NCI-H82 treated with DMSO at 0.1 percent for 48 hours (cell line): ENCODE results near the gene AP2B1.
"Not testable (repeated sequence)": the region's sequence is repeated elsewhere in the genome, so short reads cannot be mapped to it uniquely, and the experiment has no call there.

Experiments
- DNase-seq: peaks from one replicate; lab custom pipeline; 2025; ENCODE audit not compliant: unreplicated experiment; lab: John Stamatoyannopoulos, UW

The AP2B1 gene

GRCh38 chr17:35745749-35746320, 158.7 kb downstream of the AP2B1 start:
- DNase-seq: no peak

DNA sequence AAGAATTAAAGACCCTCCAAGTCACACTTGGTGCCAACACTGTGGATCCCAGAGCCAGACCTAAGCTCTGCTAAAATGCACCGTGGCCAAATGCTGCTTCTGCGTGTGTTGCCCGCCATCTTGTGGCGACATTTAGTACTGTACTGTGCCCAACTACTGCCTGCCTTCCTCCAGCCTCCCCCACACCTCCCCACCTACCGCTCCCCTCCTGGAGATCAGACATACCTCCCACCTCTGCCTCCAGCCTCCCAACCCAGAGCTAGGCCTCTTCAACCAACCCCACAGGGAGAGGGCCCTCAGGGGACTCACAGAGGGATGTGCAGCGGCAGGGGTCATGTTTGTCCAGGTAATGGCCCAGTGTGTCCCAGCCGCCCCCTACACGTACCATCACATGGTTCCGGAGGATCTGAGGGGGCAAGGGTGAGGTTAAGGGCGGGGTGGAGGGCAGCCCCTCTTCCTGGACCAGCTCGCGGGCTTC, 160.5 kb downstream of the AP2B1 start:
- peak; percentile 65 for DNase-seq

DNA sequence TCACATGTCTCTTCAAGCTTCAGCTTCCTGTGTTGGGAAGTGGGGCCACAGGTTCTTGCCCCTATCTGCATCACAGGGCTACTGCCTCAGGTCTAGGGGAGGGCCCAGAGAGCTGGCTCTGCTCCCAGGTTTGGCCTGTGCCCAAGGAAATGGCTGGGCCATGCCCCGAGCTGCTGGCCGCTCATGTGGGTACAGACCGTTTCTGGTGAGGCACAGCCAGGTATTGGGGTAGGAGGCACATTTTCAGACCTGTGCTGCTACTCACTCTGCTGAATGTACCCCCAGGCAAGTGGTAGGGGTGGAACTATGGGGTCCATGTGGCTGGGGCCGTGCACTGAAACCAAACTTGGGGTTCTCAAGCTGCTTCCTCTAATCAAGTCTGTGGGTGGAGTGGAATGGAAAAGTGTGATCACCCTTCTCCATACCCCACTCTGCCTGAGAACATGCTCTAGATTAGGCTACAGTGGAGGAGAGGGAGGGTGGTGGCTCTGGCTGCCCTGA, 161.3 kb downstream of the AP2B1 start:
- DNase-seq: no peak

DNA sequence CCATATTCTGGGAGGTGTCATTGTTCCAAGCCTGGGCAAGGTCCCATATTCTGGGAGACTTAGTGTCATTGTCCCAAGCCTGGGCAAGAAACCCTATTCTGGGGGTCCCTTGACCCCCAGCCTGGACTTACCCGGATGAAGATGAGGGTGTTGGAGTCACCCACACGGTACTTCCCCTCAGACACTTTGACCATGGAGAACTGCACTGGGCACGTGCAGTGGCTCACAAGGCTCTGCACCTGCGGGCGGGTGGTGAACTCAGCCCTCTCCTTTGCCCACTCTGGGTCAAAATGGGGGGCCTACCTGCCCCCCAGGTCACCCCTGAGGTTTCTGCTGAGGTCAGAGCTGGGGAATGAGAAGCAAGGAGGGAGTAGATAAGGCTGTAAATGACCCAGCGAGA, 161.9 kb downstream of the AP2B1 start:
- DNase-seq: no peak

GRCh38 chr17:35749560-35750412, 162.7 kb downstream of the AP2B1 start:
- no peak for DNase-seq

DNA sequence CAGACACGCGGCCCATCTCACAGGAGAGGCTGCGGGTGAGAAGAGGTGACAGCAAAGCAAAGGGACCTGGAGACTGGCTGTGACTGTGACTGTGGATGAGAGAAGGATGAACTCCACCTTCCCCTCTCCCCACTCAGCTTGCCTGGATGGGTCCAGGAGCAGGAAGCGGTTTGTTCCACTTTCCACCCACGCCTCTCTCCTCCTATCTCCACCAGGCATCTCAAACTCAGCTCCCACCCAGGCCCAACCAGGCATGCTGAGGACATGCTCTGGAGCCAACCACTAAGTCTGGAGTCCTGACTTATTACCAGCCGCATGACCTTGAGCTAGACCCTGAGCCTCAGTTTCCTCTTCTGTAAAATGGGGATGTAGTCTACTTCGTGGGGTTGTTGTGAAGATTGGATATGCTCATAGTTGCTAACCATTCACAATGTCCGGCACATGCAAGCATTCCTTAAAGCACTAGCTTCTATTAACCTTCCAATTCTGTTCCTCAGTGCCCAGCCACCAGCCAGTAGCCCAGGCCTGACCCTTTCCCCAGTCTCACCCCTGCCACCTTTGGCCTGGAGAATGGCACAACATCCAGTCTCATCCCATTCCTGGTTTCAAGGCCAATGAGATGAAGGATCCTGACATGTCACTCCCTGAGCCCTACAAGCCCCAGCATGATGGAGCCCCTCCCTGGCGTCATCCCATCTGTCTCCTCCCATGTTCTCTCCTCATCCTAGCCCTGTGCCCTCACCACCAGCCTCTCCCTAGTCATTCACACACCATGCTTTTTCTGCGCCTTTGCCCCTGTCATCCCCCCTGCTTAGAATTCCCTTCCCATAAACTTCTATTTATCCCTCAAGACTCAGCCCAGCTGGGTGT, 163.6 kb downstream of the AP2B1 start:
- no peak for DNase-seq

DNA sequence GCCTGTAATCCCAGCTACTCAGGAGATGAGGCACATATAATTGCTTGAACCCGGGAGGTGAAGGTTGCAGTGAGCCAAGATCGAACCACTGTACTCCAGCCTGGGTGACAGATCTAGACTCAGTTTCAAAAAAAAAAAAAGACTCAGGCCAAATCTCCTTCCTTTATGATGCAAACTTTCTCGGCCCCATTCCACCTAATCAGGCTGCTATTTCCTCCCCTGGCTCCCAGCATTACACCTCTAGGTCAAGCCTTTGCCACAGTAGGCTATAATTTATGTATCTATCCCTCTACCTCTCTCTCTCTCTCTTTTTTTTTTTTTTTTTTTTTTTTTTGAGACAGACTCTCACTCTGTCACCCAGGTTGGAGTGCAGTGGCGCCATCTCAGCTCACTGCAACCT, 164.4 kb downstream of the AP2B1 start:
- DNase-seq: not testable (repeated sequence)

DNA sequence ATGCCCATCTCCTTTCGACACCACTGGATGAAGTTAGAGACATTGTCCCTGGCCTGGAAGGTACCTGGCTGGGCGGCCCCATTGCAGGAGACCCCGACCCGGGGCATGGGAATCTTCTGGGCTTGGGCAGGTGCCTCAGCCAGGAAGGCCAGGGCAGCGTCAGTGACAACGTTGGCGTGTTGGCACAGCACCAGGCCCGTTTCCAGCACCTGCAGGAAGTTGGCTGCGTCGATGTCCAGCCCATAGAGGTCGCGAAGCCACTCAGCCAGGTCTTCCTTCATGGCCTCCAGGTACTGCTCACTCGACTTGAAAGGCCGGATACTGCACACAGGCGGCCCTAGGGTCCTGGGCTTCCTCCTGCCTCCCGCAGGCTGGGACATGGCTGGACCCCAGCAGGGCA, 165.3 kb downstream of the AP2B1 start:
- DNase-seq: no peak

DNA sequence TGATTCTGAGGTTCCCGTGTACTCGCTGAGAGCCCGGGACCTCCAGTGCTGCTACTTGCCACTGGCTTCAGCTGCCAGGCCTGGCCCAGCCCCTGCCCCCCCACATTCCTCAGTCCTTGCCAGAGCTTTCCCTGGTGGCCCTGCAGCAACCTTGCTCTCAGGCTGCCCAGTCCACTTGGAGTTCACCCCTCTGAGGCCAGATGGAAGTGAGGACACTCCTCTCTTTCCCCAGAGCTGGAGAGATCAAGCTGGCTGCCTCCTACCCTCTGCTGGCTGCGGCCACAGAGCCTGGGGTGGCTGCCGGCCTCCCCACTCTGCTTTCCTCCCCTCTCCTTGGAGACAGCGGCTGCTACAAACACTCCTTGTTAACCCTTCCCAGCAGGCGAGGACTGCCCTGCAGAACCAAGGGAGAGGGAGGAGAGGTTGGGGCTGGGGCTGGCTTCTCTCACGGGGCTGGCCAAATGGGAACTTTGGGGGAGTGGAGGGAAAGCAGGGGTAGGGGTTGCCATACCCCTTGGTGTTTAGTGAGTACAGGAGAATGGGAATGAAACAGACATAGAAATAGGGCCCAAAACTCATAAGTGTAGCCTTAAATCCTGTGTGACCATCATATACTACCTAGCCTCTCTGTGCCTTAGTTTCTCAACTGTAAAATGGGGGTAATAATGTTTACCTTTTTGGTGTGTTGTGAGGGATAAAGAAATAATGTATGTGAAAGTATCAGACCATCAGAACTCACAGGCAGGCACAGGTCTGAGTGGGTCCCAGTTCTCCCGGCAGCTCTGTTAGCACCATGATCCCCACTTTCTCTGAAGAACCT, 166.0 kb downstream of the AP2B1 start, which contains the start of gene GAS2L2:
Gene GAS2L2 (minus strand): TSS at position 295 of the 820 bp plus-strand sequence. CDS start 389 bp downstream, outside the sequence.
- DNase-seq: no peak

GRCh38 chr17:35757243-35757642, 170.1 kb downstream of the AP2B1 start:
- no peak for DNase-seq

- no peak for DNase-seq
These were observed 173.5 kb downstream of the AP2B1 start, which contains the start of gene C17orf50 for GRCh38 chr17:35760587-35760986. C17orf50 (plus strand) TSS chr17:35760887; CDS start chr17:35760942, 55 bp downstream.

DNA sequence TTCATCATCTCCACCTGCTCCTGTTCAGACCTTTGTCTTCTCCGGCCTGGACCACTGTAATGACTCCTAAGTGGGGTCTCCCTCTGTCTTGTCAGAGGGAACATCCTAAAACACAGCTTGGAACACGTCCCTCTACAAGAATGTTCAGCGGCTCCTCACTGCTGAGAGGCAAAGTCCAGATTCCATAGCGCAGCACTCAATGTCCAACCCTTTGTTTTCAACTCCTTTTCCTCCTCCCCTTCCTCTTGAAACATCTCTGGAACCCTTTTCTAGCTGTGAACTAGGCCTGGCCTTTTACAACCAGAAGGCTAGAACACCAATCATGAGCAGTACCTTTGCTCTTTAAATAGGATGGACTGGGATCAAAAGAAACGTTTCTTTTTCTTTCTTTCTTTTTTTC, 174.5 kb downstream of the AP2B1 start:
- no peak for DNase-seq

- no peak for DNase-seq
These were observed 176.6 kb downstream of the AP2B1 start for GRCh38 chr17:35763767-35764122.

- DNase-seq: peak; percentile 68
These were observed 177.2 kb downstream of the AP2B1 start for GRCh38 chr17:35764123-35764991.

- DNase-seq: no peak
These were observed 178.1 kb downstream of the AP2B1 start for GRCh38 chr17:35765086-35765710.

GRCh38 chr17:35765756-35766488, 178.8 kb downstream of the AP2B1 start:
- DNase-seq: no peak

DNA sequence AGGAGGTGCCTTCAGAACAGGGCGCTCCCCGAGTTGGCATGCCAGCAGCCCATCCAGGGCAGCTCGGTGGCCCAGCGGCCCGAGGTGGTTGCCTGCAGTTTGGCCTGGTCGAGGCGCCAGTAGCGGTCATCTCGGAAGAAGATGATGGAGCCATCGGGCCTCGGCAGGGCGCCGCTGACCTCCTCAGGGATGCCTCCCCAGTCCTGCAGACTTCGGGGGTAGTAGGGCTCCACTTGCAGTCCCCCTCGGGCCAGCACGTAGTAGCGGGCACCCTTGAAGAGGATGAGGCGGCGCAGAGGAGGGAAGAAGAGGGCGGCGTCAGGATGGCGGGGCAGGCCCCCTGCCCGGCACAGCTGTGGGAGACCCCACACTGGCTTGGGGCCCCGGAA, 179.4 kb downstream of the AP2B1 start:
- DNase-seq: no peak

- no peak for DNase-seq
These were observed 179.9 kb downstream of the AP2B1 start for GRCh38 chr17:35766903-35767510.
